Parathyroid adenoma (tissue), 2 donors: Measurements from ENCODE around the gene EMSY.

Experiments used
- H2AFZ ChIP-seq: fragments of 300-600 bp; sonication (generic); one replicate; pipeline ENCODE4 v1.7.0; 2017; ENCODE audit warnings: antibody characterized with exemption, mild to moderate bottlenecking
- H3K27ac ChIP-seq: fragments of 300-600 bp; sonication (generic); one replicate; pipeline ENCODE4 v1.7.0; 2017
- H3K27me3 ChIP-seq: fragments of 300-600 bp; sonication (generic); one replicate; pipeline ENCODE4 v1.7.0; 2017; ENCODE audit warnings: low read length; ENCODE audit not compliant: control insufficient read depth, insufficient read depth
- H3K36me3 ChIP-seq: fragments of 300-600 bp; sonication (generic); one replicate; pipeline ENCODE4 v1.7.0; 2017; ENCODE audit warnings: low read length; ENCODE audit not compliant: control insufficient read depth, insufficient read depth
- H3K4me1 ChIP-seq: fragments of 300-600 bp; sonication (generic); one replicate; pipeline ENCODE4 v1.7.0; 2017; ENCODE audit warnings: control low read depth
- H3K4me2 ChIP-seq: fragments of 300-600 bp; sonication (generic); one replicate; pipeline ENCODE4 v1.7.0; 2017; ENCODE audit warnings: low read length
- H3K4me3 ChIP-seq: fragments of 300-600 bp; sonication (generic); one replicate; pipeline ENCODE4 v1.7.0; 2017; ENCODE audit warnings: low read depth, low read length
- H3K79me2 ChIP-seq: fragments of 300-600 bp; sonication (generic); one replicate; pipeline ENCODE4 v1.7.0; 2017; ENCODE audit warnings: control low read depth
- H3K9ac ChIP-seq: fragments of 300-600 bp; sonication (generic); one replicate; pipeline ENCODE4 v1.7.0; 2017; ENCODE audit warnings: mild to moderate bottlenecking
- H3K9me3 ChIP-seq: fragments of 300-600 bp; sonication (generic); one replicate; pipeline ENCODE4 v1.7.0; 2017; ENCODE audit warnings: low read length; ENCODE audit not compliant: control insufficient read depth
- CTCF ChIP-seq: fragments of 300-600 bp; sonication (generic); IDR thresholded peaks from one replicate; pipeline ENCODE4 v1.7.0; 2017; ENCODE audit warnings: antibody characterized with exemption, mild to moderate bottlenecking
- donor health status: primary hyperparathyroidism.

EMSY gene

GRCh38 chr11:76574406-76574805 lies 129.6 kb downstream of the EMSY start:
- Histone ChIP-seq H2AFZ (no peak overlapping the region), H3K27ac (no peak overlapping the region), H3K4me3 (no peak overlapping the region), H3K9ac (no peak overlapping the region), H3K4me1 (no peaks in the 10 kb centered on the region), H3K9me3 (no peaks in the 10 kb centered on the region), H3K79me2 (no peaks in the 10 kb centered on the region), H3K36me3 (no peaks in the 10 kb centered on the region), H3K4me2 (no peak overlapping the region), H3K27me3 (no peaks in the 10 kb centered on the region)
- TF ChIP-seq CTCF: no peak

- H3K36me3 ChIP-seq: no peaks in the 10 kb centered on the region
- H3K4me2 ChIP-seq: no peak overlapping the region
- H3K27me3 ChIP-seq: no peaks in the 10 kb centered on the region
- H3K9me3 ChIP-seq: no peaks in the 10 kb centered on the region
- no peak overlapping the region for H2AFZ ChIP-seq
- no peaks in the 10 kb centered on the region for H3K4me1 ChIP-seq
- no peak for TF ChIP-seq CTCF
- no peak overlapping the region for H3K9ac ChIP-seq
- no peak overlapping the region for H3K4me3 ChIP-seq
- no peaks in the 10 kb centered on the region for H3K79me2 ChIP-seq
- no peak overlapping the region for H3K27ac ChIP-seq
These were observed 130.1 kb downstream of the EMSY start for GRCh38 chr11:76574879-76575278.

GRCh38 chr11:76577226-76577920 lies 132.6 kb downstream of the EMSY start:
- Histone ChIP-seq H3K9ac (no peak overlapping the region), H2AFZ (no peak overlapping the region), H3K4me1 (no peaks in the 10 kb centered on the region), H3K36me3 (no peaks in the 10 kb centered on the region), H3K4me3 (no peak overlapping the region), H3K9me3 (no peaks in the 10 kb centered on the region), H3K4me2 (no peak overlapping the region), H3K27me3 (no peaks in the 10 kb centered on the region), H3K27ac (peak overlapping the region; percentile 88), H3K79me2 (no peaks in the 10 kb centered on the region)
- TF ChIP-seq CTCF: no peak

- H3K9ac ChIP-seq: no peak overlapping the region
These were observed 133.3 kb downstream of the EMSY start for GRCh38 chr11:76577921-76578653.

More at GRCh38 chr11:76577921-76578653, 133.3 kb downstream of the EMSY start:
- Histone ChIP-seq H3K79me2 (no peaks in the 10 kb centered on the region), H3K4me3 (no peak overlapping the region), H3K36me3 (no peaks in the 10 kb centered on the region), H3K27me3 (no peaks in the 10 kb centered on the region), H3K27ac (peak overlapping the region; percentile 88), H2AFZ (no peak overlapping the region), H3K4me1 (no peaks in the 10 kb centered on the region), H3K4me2 (no peak overlapping the region), H3K9me3 (no peaks in the 10 kb centered on the region)
- no peak for TF ChIP-seq CTCF
